ENCODE data around the gene PPP1R14D. TPM values are rescaled to one million over a fixed set of nuclear protein-coding genes. Genes with fewer than 3 reads are reported as not detected.

The PPP1R14D gene
- total RNA-seq, 1 donor from 2014 or later, result not detected

DNA sequence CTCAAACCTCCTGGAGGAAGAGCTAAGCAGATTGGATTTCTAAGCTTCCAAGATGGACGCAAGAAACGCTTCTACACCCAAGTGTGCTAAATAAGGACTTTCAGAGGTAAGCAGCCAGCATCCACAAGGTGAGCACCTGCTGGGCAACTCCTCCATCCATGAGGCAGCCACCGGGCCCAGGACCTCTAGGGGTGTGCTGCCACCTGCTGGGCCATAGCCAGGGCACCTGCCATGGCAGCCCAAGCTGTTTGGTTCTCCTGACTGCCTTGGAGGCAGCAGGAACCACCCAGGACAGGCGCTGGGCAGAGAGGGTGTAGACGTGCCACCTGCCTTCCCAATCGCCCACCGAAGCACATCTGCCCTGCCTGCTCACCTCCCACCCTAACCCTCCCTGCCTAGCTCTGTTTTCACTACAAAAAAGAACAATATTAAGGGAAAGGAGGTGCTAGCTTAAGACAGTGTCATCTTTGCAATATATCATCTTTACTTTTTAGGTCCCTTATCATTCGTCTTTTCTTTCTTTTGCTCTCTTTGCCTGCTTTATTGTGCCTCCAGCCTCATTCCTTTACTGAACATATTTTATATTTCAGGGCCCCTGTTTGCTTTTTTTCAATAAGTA lies 45.8 kb downstream of the PPP1R14D start:
- Mint-ChIP-seq H3K36me3 (ENCODE audit: low read depth, unreplicated experiment) (peaks cover 10% of the 10 kb centered on the region), H3K27ac (ENCODE audit: unreplicated experiment) (no peak overlapping the region), H3K9me3 (ENCODE audit: unreplicated experiment) (no peaks in the 10 kb centered on the region), H3K4me1 (ENCODE audit: unreplicated experiment) (peaks cover 6% of the 10 kb centered on the region), H3K4me3 (ENCODE audit: unreplicated experiment) (no peak overlapping the region), H3K27me3 (ENCODE audit: unreplicated experiment) (no peaks in the 10 kb centered on the region)
- peak; percentile 70 for DNase-seq (ENCODE audit: low spot score)
- TF ChIP-seq, protein P1, sequence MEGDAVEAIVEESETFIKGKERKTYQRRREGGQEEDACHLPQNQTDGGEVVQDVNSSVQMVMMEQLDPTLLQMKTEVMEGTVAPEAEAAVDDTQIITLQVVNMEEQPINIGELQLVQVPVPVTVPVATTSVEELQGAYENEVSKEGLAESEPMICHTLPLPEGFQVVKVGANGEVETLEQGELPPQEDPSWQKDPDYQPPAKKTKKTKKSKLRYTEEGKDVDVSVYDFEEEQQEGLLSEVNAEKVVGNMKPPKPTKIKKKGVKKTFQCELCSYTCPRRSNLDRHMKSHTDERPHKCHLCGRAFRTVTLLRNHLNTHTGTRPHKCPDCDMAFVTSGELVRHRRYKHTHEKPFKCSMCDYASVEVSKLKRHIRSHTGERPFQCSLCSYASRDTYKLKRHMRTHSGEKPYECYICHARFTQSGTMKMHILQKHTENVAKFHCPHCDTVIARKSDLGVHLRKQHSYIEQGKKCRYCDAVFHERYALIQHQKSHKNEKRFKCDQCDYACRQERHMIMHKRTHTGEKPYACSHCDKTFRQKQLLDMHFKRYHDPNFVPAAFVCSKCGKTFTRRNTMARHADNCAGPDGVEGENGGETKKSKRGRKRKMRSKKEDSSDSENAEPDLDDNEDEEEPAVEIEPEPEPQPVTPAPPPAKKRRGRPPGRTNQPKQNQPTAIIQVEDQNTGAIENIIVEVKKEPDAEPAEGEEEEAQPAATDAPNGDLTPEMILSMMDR (IDR thresholded peaks at IDR 0.05; ENCODE audit: unreplicated experiment), result peak; percentile 53

DNA sequence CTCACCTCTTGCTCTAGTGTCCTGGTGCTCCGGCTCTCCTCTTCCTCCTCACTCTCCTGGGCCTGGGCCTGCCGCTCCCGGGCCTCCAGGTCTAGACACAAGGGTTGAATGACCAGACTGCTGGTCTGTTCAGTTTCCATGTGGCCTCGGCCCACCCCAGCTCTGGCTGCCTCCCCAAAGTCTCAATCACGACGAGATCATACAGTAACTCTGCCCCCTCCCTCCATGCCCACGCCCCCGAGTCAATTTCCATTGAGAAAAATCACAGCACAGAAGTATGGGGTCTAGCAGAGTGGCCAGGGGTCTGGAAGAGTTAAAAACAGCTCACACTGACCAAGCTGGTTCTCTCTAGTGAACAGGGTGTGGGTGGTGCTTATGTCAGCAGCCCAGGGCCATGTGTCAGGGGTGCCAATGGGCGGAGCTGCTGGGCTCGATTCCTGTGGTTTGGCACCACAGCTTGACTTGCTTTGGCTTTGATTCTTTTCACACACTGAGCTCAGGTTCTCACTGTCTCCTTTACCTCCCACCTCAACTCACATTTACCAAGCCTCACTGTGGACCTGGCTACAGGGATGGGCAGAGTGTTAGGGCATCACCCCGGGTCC lies 51.9 kb downstream of the PPP1R14D start:
- no peaks in the 10 kb centered on the region for H3K9me3 Mint-ChIP-seq (ENCODE audit: unreplicated experiment)
- H3K36me3 Mint-ChIP-seq (ENCODE audit: low read depth, unreplicated experiment), result peaks cover 36% of the 10 kb centered on the region
- H3K4me3 Mint-ChIP-seq (ENCODE audit: unreplicated experiment), result peak overlapping the region; percentile 51
- no peaks in the 10 kb centered on the region for H3K4me1 Mint-ChIP-seq (ENCODE audit: unreplicated experiment)
- DNase-seq (ENCODE audit: low spot score), result no peak
- TF ChIP-seq, protein P1 (IDR thresholded peaks at IDR 0.05; ENCODE audit: unreplicated experiment), result no peak
- no peak overlapping the region for H3K27ac Mint-ChIP-seq (ENCODE audit: unreplicated experiment)
- peaks cover 6% of the 10 kb centered on the region for H3K27me3 Mint-ChIP-seq (ENCODE audit: unreplicated experiment)

DNA sequence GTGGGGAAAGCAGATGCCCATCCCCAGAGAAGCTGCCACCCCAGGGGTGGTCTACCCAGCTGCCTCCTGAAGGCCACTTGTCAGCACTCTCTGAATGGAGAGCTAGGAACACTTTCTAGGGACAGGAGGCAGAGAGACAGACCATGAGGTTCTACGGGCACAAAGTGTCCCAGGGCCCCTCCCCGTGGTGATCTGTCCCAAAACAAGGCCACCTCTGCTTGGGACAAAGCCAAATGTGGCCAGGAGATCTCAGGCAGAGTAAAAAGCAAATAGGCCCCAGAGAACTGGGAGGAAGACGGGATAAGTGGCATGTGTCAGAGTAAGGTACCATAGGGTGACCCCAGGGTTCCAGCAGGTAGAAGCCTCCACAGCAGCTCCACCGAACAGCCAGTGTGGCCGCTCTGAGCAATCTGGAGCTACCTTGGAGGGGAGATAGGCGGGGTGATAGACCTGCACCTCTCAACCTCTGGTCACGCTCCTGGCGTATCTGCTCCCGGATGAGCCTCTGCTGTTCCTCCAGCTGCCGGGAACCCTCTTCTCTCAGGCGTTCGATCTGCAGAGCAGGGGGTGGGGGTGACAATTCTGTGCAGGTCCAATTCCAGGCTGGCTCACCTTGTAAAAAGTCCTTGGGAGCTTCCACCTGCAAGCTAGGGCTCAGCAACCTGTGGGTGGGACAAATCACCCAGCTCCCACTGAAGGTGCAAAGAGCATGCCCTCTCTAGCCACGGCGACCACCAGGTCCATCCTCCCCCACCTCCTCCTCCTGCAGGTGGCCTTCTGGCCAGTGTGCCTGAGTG lies 52.6 kb downstream of the PPP1R14D start:
- Mint-ChIP-seq H3K4me3 (ENCODE audit: unreplicated experiment) (no peak overlapping the region), H3K36me3 (ENCODE audit: low read depth, unreplicated experiment) (peaks cover 38% of the 10 kb centered on the region)

DNA sequence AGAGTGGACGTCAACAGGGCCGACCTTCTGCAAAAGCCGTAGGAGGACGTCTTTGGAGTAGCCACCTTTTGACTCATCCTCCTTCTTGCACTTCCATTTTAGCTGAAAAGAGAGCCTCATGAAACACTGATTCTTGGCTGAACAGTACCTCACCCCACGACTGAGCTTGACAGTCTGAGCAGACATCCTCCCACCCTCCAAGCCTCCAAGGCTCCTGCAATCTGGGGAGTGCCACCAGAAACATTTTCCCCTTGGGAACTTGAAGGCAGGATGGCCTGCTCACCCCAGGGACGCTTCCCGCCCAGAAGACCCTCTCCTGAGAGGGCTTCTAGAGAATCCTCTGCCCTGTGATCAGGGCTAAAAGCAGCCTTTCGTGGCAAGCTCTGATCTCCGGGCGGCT lies 53.5 kb downstream of the PPP1R14D start:
- DNase-seq (ENCODE audit: low spot score), result no peak
- Mint-ChIP-seq H3K27ac (ENCODE audit: unreplicated experiment) (no peak overlapping the region), H3K9me3 (ENCODE audit: unreplicated experiment) (no peaks in the 10 kb centered on the region), H3K36me3 (ENCODE audit: low read depth, unreplicated experiment) (peaks cover 35% of the 10 kb centered on the region), H3K4me1 (ENCODE audit: unreplicated experiment) (no peaks in the 10 kb centered on the region), H3K27me3 (ENCODE audit: unreplicated experiment) (peaks cover 10% of the 10 kb centered on the region), H3K4me3 (ENCODE audit: unreplicated experiment) (peak overlapping the region; percentile 38)
- TF ChIP-seq, protein P1 (IDR thresholded peaks at IDR 0.05; ENCODE audit: unreplicated experiment), result no peak

More for the DNA sequence above, 52.6 kb downstream of the PPP1R14D start:
- H3K9me3 Mint-ChIP-seq (ENCODE audit: unreplicated experiment), result no peaks in the 10 kb centered on the region
- H3K27ac Mint-ChIP-seq (ENCODE audit: unreplicated experiment), result no peak overlapping the region
- DNase-seq (ENCODE audit: low spot score), result no peak
- TF ChIP-seq, protein P1 (IDR thresholded peaks at IDR 0.05; ENCODE audit: unreplicated experiment), result no peak
- no peaks in the 10 kb centered on the region for H3K4me1 Mint-ChIP-seq (ENCODE audit: unreplicated experiment)
- H3K27me3 Mint-ChIP-seq (ENCODE audit: unreplicated experiment), result peaks cover 7% of the 10 kb centered on the region
